Lung microvascular endothelial cell (primary cell): ENCODE data around the gene CHMP1B. TPM values are rescaled to one million over a fixed set of nuclear protein-coding genes. Genes with fewer than 3 reads are reported as not detected.
"Not testable (repeated sequence)": the region's sequence is repeated elsewhere in the genome, so short reads cannot be mapped to it uniquely, and the experiment has no call there.

Source experiments
- DNase-seq, 2 donors: peaks; one replicate each; pipeline versions ENCODE4 v3.0.0 to v3.0.0-alpha.2; 2010; ENCODE audit warnings: low read depth in 2 of 2
- total RNA-seq: library from RNA; depleted of rRNA; stranded (reverse); fragments of >200 nt; gene quantifications from 2 replicates; pipeline ENCODE4 v1.2.1, GENCODE V29; 2014

Gene CHMP1B
- total RNA-seq, 1 donor from 2014 or later, result 67.1 TPM

DNA sequence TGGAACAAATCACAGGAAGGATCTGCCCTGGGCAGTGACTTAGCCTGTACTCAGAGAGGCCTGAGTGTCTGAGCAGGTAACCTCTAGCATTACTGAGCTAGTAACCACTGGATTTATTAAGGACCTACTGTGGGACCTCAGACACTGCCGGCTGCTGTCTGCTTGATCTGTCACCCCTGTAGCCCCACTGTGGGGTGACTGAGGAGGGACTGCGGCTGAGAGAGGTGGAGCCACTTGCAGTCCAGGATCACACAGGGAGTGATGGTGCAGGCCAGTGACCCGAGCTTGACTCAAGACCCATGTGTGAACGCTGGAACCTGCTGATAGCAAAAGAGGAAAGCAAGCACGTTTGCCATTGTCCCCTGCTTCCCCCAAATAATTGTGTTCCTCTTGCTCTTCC, 15.6 kb downstream of the CHMP1B start:
- DNase-seq, result no peak

DNA sequence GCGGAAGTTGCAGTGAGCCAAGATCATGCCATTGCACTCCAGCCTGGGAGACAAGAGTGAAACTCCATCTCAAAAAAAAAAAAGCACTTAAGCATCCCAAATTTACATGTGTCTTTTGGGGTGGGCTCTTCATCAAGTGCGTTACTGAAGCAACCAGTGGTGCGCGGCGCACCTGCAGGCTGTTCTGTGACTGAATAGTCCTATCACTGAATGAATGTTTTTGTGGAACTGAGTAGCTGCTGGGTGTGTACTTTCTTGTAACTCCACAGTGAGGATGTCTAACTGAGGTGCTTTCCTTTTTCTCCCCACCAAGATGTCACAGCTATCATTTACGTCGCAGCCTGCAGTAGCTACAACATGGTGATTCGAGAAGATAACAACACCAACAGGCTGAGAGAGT, 17.0 kb downstream of the CHMP1B start:
- no peak for DNase-seq

DNA sequence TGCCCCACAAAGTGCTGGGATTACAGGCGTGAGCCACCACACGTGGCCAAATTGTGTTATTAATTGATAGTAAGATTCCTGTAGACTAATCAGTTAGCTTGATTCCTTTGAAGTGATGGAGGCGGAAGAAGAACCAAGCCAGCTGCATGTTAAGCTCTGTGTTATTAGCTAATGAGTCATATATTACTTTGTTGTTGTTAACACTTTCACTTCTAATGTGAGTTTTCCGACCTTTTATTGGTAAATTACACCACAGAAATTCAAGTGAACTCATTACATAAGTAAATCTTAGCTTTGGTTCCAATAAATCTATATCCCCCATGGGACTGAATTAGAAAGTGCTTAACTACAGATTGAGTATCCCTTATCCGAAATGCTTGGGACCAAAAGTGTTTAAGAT, 20.3 kb downstream of the CHMP1B start:
- peak in 1 of 2 donors; percentile 29 for DNase-seq

GRCh38 chr18:11872479-11873136, 21.4 kb downstream of the CHMP1B start:
- DNase-seq, result peak; percentile 60 to 83

DNA sequence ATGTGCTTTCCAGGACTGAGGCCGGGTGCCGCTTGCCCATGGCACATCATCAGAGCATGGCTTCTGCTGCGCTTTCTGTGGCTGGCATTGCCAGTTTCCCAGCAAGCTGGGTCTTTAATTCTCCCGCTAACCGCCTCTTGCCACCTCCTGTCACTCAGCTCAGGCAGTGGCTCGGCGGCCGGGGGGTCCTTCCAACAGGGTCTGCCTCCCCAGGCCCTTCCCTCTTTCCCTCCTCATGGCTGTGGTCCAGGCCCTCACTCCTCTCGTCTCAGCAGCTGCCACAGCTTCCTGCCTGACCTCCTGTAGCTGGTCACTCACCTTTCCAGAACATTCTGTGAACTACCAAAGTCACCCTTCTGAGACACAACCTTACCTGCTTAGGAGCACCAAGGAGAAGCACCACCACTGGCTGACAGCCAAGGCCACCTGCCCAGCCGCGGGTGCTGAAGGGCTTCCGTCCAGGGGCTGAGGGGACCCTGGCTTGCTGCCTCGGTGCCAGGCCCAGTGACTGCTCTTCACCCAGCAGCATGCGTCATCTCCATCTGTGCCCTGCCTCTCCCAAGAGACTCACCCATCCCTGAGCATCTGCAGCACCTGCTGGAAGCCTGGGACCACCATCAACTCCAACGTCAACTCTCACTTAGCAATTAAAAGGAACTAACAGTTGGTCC, 22.6 kb downstream of the CHMP1B start:
- no peak for DNase-seq

DNA sequence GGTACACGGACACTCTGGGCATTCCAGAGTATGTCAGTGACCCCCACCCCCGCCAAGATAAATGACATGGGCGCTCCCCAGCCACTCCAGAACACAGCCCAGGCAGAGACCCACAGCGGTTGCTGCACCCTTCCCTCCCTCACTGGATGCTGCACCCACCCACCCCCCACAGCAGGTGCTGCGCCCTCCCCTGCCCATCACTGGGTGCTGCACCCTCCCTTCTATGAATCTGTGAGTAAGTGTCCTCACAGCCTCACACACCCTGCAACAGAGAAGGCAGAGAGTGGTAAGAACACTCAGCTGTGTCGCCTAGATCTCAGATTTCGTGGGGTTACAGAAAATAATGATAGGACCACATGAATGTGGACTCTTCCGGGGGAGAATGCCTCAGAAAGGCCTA, 23.5 kb downstream of the CHMP1B start:
- DNase-seq, result no peak

DNA sequence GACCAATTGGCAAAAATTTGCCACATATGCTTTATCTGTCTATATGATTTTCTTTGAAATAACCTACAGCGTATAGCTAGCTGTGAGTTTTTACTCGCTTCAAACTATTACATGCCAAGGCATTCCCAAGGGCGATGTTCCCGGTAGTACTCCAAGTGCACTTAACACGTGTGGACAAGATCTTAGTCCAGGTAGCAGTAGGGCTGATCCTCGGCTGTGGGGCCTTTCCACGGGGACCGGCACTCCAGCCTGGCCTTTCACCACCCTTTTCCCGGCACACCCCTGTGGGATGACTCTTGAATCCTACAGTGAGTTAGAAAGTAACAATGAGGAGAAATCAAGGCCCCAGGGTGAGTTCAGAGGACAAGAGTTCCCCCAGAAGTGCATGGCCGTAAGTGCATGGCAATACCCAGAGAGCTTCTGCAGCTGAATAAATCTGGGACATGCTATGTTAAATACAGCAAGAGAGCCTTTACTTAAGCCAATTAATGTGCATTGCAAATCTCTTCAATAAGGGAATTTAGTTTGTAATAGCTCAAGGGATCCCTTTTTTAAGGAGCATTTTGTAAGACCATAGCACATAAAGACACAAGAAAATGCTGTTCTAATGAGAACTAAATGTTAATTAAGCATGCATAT, 26.4 kb downstream of the CHMP1B start:
- DNase-seq, result no peak

GRCh38 chr18:11880586-11881304, 29.5 kb downstream of the CHMP1B start:
- no peak for DNase-seq

- no peak for DNase-seq
Measured at GRCh38 chr18:11882636-11883035, 31.4 kb downstream of the CHMP1B start.

GRCh38 chr18:11883153-11883552, 31.9 kb downstream of the CHMP1B start:
- DNase-seq, result peak in 1 of 2 donors; percentile 66

- no peak for DNase-seq
Measured at GRCh38 chr18:11884396-11885030, 33.3 kb downstream of the CHMP1B start.

GRCh38 chr18:11885278-11885947, 34.2 kb downstream of the CHMP1B start:
- no peak for DNase-seq

DNA sequence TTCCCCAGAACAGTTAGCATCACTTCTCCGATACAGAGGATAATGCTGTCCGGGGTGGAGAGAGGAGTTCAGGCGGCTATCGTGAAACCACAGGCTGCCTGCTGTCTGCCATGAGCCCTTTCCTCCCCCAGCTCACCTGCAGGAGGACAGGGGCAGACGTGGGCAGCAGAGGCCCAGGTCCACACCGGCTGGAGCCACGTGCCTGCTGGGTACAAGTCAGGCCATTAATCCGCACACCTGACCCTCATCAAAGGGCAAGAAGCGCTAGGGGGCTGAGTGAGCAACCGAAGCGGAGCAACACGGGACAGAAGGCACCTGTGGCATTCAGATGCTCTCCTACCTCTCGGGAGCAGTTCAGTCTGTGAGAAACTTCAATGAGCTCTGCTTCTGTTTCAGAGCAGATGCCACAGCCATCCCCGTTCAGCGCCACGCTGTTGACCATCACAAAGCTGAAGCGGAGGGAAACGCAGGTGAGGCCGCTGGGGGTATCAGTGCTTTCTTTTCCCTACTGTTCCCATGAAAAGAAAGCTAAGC, 35.4 kb downstream of the CHMP1B start:
- DNase-seq, result no peak

- no peak for DNase-seq
Measured at GRCh38 chr18:11887328-11888128, 36.3 kb downstream of the CHMP1B start.

- no peak for DNase-seq
Measured at GRCh38 chr18:11888726-11889125, 37.5 kb downstream of the CHMP1B start.

DNA sequence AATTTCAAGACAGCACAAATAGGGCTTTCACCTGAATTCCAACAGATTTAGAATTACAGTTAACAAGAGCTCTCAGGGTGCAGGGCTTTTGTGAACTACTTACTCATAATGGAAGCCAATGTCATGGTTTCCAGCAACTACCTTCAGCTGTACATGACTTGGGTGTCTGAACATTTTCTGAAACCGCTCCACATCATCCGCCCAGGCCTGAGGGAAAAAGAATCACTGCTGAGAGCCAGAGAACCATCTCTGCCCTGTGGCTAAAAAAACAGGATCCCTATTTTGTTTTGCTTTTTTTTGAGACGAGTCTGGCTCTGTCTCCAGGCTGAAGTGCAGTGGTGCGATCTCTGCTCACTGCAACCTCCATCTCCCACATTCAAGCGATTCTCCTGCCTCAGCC, 38.1 kb downstream of the CHMP1B start:
- no peak for DNase-seq

DNA sequence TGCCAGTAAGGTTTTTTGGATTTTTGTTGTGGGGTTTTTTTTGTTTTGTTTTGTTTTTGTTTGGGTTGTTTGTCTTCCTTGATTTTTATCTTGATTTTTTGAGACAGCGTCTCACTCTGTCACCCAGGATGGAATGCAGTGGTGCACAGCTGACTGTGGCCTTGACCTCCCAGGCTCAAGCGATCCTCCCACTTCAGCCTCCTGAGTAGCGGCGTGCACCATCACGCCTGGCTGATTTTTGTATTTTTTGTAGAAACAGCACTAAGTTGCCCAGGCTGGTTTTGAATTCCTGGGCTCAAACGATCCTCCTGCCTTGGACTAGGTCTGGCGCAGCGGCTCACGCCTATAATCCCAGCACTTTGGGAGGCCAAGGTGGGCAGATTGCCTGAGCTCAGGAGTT, 40.5 kb downstream of the CHMP1B start:
- DNase-seq, result no peak

- DNase-seq, result not testable (repeated sequence)
Measured at GRCh38 chr18:11892438-11892837, 41.2 kb downstream of the CHMP1B start.

DNA sequence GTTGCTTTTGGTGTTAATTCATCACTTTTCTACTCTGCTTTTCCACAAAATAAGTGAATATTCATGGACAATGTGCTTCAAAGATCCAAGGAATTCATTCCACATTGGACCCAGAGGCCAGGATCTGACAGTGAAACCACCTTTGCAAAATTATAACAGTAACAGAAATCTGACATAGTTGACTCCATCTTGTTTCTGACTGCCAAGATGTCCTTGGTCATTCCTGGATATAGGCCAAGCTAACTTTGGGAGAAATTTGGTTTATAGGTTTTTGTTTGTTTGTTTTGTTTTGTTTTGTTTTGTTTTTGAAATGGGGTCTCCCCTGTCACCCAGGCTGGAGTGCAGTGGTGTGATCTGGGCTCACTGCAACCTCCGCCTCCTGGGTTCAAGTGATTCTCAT, 46.6 kb downstream of the CHMP1B start:
- no peak for DNase-seq

GRCh38 chr18:11899063-11899462, 47.9 kb downstream of the CHMP1B start:
- DNase-seq, result no peak
